Thyroid gland (tissue), 4 donors: ENCODE results near the gene POMP.

ENCODE experiments used
- POLR2A ChIP-seq, 2 donors: fragments of 450-650 bp; IDR thresholded peaks; one replicate each; pipeline ENCODE4 v1.6.1; 2017; ENCODE audit warnings: antibody characterized with exemption in 2 of 2, mild to moderate bottlenecking in 2 of 2, moderate library complexity in 1 of 2
- TF ChIP-seq, protein P1 (sequence below), 6 experiments: fragments of 200-600 bp in 3 of 6; fragments of 450-650 bp in 3 of 6; sonication (generic) in 3 of 6; IDR thresholded peaks; one replicate each; pipeline ENCODE4 v1.5.1; 2016 to 2019; ENCODE audit warnings: antibody characterized with exemption in 6 of 6, mild to moderate bottlenecking in 2 of 6, inconsistent platforms in 1 of 6, moderate library complexity in 1 of 6

GRCh38 chr13:28610996-28611395 lies 47.9 kb upstream of the POMP start:
- TF ChIP-seq, protein P1, sequence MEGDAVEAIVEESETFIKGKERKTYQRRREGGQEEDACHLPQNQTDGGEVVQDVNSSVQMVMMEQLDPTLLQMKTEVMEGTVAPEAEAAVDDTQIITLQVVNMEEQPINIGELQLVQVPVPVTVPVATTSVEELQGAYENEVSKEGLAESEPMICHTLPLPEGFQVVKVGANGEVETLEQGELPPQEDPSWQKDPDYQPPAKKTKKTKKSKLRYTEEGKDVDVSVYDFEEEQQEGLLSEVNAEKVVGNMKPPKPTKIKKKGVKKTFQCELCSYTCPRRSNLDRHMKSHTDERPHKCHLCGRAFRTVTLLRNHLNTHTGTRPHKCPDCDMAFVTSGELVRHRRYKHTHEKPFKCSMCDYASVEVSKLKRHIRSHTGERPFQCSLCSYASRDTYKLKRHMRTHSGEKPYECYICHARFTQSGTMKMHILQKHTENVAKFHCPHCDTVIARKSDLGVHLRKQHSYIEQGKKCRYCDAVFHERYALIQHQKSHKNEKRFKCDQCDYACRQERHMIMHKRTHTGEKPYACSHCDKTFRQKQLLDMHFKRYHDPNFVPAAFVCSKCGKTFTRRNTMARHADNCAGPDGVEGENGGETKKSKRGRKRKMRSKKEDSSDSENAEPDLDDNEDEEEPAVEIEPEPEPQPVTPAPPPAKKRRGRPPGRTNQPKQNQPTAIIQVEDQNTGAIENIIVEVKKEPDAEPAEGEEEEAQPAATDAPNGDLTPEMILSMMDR (IDR thresholded peaks at IDR 0.05) = no peak
- TF ChIP-seq POLR2A (IDR thresholded peaks at IDR 0.05) = no peak
